Measurements from ENCODE around the gene SLC1A2.

SLC1A2 gene

DNA sequence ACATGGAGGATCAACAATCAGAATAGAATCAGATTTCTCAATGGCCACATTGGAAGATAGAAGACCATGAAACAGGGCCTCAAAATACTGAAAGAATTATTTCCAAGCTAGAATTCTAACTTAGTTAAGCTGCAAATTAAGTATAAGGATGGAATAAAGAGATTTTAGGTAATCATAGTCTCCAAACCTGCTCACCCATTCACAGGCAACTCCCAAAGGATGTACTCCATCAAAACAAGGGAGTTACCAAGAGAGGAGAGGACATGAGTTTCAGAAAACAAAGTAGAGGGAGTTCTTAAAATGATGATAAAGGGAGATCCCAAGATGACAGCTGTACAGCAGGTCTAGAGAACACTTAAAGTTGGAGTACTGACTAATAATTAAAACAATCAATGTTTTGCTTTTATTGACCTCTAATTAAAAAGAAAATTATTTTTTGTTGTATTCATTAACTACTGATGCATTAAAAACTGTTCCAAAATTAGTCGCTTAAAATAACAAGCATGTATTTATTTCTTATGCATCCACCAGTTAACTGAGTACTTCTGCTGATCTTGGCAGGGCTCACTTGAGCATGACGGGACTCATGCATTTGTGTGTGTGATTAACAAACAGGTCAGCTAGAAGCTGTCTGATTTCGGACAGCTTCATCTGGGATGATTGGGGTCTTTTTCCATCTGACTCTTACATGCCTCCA, 184.8 kb downstream of the SLC1A2 start:
- DNase-seq (ENCODE audit: low read depth in 1 of 2, low spot score in 1 of 2) = no peak
- Histone ChIP-seq H3K27ac (replicated peaks) (no peak overlapping the region), H3K4me3 (replicated peaks; ENCODE audit: insufficient read depth, low read length) (no peak overlapping the region), H3K27me3 (ENCODE audit: insufficient read depth, poor library complexity, severe bottlenecking) (no peaks in the 10 kb centered on the region)
- TF ChIP-seq GABPA (IDR thresholded peaks at IDR 0.05; ENCODE audit: low read depth) (no peak), POLR2AphosphoS5 (IDR thresholded peaks at IDR 0.05; ENCODE audit: low read depth) (no peak), SPI1 (IDR thresholded peaks at IDR 0.05; ENCODE audit: borderline replicate concordance, low read depth) (no peak)
- TF ChIP-seq, protein P1, sequence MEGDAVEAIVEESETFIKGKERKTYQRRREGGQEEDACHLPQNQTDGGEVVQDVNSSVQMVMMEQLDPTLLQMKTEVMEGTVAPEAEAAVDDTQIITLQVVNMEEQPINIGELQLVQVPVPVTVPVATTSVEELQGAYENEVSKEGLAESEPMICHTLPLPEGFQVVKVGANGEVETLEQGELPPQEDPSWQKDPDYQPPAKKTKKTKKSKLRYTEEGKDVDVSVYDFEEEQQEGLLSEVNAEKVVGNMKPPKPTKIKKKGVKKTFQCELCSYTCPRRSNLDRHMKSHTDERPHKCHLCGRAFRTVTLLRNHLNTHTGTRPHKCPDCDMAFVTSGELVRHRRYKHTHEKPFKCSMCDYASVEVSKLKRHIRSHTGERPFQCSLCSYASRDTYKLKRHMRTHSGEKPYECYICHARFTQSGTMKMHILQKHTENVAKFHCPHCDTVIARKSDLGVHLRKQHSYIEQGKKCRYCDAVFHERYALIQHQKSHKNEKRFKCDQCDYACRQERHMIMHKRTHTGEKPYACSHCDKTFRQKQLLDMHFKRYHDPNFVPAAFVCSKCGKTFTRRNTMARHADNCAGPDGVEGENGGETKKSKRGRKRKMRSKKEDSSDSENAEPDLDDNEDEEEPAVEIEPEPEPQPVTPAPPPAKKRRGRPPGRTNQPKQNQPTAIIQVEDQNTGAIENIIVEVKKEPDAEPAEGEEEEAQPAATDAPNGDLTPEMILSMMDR (IDR thresholded peaks at IDR 0.05; ENCODE audit: insufficient read depth, low read length) = no peak
- TF ChIP-seq, protein P2, sequence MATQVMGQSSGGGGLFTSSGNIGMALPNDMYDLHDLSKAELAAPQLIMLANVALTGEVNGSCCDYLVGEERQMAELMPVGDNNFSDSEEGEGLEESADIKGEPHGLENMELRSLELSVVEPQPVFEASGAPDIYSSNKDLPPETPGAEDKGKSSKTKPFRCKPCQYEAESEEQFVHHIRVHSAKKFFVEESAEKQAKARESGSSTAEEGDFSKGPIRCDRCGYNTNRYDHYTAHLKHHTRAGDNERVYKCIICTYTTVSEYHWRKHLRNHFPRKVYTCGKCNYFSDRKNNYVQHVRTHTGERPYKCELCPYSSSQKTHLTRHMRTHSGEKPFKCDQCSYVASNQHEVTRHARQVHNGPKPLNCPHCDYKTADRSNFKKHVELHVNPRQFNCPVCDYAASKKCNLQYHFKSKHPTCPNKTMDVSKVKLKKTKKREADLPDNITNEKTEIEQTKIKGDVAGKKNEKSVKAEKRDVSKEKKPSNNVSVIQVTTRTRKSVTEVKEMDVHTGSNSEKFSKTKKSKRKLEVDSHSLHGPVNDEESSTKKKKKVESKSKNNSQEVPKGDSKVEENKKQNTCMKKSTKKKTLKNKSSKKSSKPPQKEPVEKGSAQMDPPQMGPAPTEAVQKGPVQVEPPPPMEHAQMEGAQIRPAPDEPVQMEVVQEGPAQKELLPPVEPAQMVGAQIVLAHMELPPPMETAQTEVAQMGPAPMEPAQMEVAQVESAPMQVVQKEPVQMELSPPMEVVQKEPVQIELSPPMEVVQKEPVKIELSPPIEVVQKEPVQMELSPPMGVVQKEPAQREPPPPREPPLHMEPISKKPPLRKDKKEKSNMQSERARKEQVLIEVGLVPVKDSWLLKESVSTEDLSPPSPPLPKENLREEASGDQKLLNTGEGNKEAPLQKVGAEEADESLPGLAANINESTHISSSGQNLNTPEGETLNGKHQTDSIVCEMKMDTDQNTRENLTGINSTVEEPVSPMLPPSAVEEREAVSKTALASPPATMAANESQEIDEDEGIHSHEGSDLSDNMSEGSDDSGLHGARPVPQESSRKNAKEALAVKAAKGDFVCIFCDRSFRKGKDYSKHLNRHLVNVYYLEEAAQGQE (IDR thresholded peaks at IDR 0.05; ENCODE audit: insufficient replicate concordance, low read depth) = no peak

DNA sequence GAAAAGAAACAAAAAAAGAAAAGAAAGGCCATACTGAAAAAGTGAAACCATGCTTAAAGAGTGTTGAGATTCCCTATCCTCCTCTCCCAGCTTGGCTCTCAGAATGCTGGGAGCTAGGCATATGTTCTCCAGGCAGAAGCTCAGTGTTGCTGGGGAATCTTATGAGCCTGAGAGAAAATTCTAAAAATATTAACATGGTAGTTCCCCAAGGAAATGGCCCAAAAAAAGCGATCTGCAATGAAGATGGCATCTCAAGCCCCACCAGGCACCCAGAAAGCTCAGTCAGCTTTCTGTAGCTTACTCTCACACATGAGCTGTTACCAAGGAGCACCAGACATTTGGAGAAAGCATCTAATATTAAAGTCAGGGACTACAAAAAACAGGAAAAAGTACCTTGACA, 185.8 kb downstream of the SLC1A2 start:
- H3K4me3 ChIP-seq (replicated peaks; ENCODE audit: insufficient read depth, low read length) = no peak overlapping the region
- TF ChIP-seq SPI1 (IDR thresholded peaks at IDR 0.05; ENCODE audit: borderline replicate concordance, low read depth) = no peak
- no peak for TF ChIP-seq GABPA (IDR thresholded peaks at IDR 0.05; ENCODE audit: low read depth)
- TF ChIP-seq, protein P1 (IDR thresholded peaks at IDR 0.05; ENCODE audit: insufficient read depth, low read length) = no peak
- no peak for TF ChIP-seq POLR2AphosphoS5 (IDR thresholded peaks at IDR 0.05; ENCODE audit: low read depth)
- TF ChIP-seq, protein P2 (IDR thresholded peaks at IDR 0.05; ENCODE audit: insufficient replicate concordance, low read depth) = no peak
- DNase-seq (ENCODE audit: low read depth in 1 of 2, low spot score in 1 of 2) = no peak
- no peaks in the 10 kb centered on the region for H3K27me3 ChIP-seq (ENCODE audit: insufficient read depth, poor library complexity, severe bottlenecking)
- no peak overlapping the region for H3K27ac ChIP-seq (replicated peaks)

DNA sequence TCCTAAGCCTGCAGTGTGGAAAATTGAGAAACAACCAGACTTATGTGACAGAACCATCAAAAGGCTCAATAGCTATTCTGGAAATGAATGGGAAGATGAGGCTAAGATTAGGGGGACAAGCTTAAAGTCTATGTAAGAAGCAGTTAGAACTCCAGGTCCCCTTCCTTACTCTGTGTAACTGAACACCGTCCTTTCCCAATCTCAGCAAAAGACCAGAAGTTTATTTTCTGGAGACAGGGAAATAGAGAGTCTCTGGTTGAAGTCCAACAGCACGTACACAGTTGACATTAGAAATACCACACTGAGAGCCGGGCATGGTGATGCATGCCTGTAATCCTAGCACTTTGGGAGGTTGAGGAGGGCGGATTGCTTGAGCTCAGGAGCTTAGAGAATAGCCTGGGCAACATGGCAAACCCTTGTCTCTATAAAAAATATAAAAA, 186.4 kb downstream of the SLC1A2 start:
- H3K27ac ChIP-seq (replicated peaks) = no peak overlapping the region
- TF ChIP-seq POLR2AphosphoS5 (IDR thresholded peaks at IDR 0.05; ENCODE audit: low read depth) (no peak), GABPA (IDR thresholded peaks at IDR 0.05; ENCODE audit: low read depth) (no peak), SPI1 (IDR thresholded peaks at IDR 0.05; ENCODE audit: borderline replicate concordance, low read depth) (no peak)
- TF ChIP-seq, protein P2 (IDR thresholded peaks at IDR 0.05; ENCODE audit: insufficient replicate concordance, low read depth) = no peak
- TF ChIP-seq, protein P1 (IDR thresholded peaks at IDR 0.05; ENCODE audit: insufficient read depth, low read length) = no peak

More for the DNA sequence above, 186.4 kb downstream of the SLC1A2 start:
- Histone ChIP-seq H3K27me3 (ENCODE audit: insufficient read depth, poor library complexity, severe bottlenecking) (no peaks in the 10 kb centered on the region), H3K4me3 (replicated peaks; ENCODE audit: insufficient read depth, low read length) (no peak overlapping the region)
- no peak for DNase-seq (ENCODE audit: low read depth in 1 of 2, low spot score in 1 of 2)
